22Rv1 (cell line): Measurements from ENCODE around the gene MRAP.
"Not testable (repeated sequence)": the region's sequence is repeated elsewhere in the genome, so short reads cannot be mapped to it uniquely, and the experiment has no call there.

Experiments used
- H3K27ac ChIP-seq: fragments of 450-650 bp; 2 replicates; pipeline ENCODE4 v1.5.1; 2017
- ZFX ChIP-seq: fragments of 450-650 bp; IDR thresholded peaks from 2 replicates; pipeline ENCODE4 v1.6.1; 2017; ENCODE audit warnings: antibody characterized with exemption, borderline replicate concordance
- TF ChIP-seq, protein P1 (sequence below): fragments of 450-650 bp; IDR thresholded peaks from 2 replicates; pipeline ENCODE4 v1.5.1; 2017; ENCODE audit warnings: mild to moderate bottlenecking

MRAP gene

DNA sequence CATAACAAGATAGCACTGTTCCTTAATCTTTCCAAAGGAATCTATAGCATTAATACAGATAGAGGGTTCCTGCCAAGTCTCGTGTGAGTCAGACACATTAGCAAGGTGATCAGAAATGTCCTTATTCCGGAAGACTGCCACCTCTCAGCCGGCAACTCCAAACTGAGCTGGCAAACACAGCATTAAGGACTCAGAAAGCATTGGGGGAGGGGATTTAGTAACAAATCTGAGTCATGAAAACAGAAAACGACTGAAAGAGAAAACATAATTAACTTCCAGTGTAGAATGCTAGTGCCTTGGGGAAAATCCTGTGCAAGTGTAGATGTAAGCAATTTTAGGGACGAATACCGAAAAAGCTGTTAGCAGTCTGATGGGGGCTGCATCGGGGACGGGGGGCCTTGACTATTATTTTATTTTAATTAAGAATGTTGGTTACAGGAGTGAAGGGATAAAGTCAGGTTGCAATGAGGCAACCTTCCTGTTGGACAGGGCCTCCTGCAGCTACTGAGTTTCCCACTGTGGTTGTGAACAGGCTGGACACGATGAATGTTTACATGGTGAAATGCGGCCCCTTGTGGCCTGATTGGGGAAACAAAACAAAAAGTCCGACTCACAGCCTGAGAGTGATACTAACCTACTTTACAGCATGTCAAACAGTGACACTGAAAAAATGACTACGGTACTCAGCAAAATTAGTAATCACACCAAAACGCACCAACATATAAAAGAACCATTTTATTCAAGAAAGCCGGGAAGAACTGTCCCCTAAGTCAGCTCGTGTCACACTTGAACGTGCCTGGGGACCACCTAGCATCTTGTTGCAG lies 40.5 kb upstream of the MRAP start:
- no peak overlapping the region for H3K27ac ChIP-seq
- TF ChIP-seq, protein P1, sequence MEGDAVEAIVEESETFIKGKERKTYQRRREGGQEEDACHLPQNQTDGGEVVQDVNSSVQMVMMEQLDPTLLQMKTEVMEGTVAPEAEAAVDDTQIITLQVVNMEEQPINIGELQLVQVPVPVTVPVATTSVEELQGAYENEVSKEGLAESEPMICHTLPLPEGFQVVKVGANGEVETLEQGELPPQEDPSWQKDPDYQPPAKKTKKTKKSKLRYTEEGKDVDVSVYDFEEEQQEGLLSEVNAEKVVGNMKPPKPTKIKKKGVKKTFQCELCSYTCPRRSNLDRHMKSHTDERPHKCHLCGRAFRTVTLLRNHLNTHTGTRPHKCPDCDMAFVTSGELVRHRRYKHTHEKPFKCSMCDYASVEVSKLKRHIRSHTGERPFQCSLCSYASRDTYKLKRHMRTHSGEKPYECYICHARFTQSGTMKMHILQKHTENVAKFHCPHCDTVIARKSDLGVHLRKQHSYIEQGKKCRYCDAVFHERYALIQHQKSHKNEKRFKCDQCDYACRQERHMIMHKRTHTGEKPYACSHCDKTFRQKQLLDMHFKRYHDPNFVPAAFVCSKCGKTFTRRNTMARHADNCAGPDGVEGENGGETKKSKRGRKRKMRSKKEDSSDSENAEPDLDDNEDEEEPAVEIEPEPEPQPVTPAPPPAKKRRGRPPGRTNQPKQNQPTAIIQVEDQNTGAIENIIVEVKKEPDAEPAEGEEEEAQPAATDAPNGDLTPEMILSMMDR = peak; percentile 82
- TF ChIP-seq ZFX = no peak

DNA sequence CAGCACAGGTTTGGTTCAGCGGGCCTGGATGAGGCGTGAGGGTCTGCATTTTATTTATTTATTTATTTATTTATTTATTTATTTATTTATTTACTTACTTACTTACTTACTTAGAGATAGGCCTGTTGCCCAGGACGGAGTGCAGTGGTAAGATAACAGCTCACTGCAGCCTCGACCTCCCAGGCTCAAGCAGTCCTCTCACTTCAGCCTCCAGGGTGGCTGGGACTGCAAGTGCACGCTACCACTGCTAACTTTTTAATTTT lies 39.9 kb upstream of the MRAP start:
- H3K27ac ChIP-seq = not testable (repeated sequence)

DNA sequence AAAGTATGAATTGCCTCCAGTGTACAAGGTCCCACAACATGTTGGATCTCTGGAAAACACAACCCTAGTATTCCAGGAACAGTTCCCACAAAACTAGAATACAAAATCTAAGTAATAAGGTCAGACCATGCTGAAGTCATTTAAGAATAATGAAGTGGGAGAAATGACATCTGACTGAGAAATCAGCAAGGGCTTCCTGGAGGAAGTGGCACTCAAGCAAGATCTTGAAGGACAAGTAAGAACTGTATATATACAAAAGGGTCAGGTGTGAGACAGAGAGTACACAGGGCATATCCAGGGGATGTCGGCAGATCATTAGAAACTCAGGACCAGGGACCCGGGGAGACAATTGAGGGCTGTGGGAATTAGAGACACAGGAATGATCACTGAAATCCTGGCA lies 38.5 kb upstream of the MRAP start:
- no peak overlapping the region for H3K27ac ChIP-seq
- TF ChIP-seq ZFX = no peak

DNA sequence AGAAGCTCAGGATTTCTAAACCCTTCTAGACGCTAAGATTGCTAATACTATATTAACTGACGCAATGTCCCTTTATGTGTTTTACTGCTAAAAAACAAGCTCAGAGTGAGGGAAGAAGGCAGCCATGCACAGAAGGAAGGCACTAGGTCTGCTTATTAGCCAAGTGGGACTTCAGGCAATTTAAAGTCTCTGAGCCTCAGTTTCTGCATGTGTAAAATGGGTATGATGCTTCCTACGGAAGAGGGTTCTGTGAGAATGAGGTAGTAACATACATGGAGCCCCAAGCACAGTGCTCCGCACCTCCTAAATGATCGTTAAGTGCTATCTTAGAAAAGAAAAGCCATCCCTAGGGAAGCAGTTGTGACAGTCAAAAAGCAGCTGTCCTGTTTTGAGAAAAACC lies 36.7 kb upstream of the MRAP start:
- TF ChIP-seq, protein P1 = no peak
- TF ChIP-seq ZFX = no peak
- no peak overlapping the region for H3K27ac ChIP-seq

DNA sequence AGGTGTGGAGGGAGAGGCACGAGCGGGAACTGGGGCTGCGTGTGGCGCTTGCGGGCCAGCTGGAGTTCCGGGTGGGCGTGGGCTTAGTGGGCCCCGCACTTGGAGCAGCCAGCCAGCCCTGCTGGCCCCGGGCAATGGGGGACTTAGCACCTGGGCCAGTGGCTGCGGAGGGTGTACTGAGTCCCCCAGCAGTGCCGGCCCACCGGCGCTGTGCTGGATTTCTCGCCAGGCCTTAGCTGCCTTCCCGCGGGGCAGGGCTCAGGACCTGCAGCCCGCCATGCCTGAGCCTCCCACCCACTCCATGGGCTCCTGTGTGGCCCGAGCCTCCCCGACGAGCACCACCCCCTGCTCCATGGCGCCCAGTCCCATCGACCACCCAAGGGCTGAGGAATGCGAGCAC lies 33.3 kb upstream of the MRAP start:
- not testable (repeated sequence) for H3K27ac ChIP-seq

DNA sequence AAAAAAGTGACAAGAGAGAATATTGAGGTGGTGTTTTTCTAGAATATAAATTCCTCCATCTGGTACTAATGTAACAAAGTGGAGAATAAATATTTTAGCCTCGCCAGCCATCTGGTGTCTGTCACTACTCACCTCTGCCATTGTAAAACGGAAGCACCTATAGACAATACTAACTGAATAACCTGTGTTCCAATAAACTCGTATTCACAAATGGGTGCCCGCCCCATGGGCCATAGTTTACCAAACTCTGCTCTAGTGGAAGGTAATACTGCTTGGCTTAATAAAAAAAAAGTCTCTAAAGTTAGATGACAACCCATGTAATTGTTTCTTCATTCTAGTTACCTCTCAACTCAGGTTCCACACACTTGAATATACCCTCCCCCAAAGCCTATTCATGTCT lies 27.9 kb upstream of the MRAP start:
- TF ChIP-seq ZFX = no peak
- TF ChIP-seq, protein P1 = no peak

DNA sequence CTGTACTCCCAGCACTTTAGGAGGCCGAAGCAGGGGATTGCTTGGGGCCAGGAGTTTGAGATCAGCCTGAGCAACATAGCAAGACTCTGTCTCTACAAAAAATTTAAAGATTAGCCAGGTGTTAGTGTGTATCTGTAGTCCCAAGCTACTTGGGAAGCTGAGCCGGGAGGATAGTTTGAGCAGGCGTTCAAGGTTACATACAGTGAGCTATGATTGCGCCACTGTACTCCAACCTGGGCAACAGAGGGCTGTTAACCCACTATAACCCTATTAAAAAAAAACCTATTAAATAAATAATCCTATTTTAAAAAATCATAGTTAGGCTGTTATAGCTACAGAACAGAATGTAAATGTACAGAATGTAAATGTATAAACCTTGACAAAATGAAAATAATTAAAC lies 22.0 kb upstream of the MRAP start:
- TF ChIP-seq, protein P1 = no peak
- no peak for TF ChIP-seq ZFX
- no peak overlapping the region for H3K27ac ChIP-seq

More for the DNA sequence above, 27.9 kb upstream of the MRAP start:
- no peak overlapping the region for H3K27ac ChIP-seq

DNA sequence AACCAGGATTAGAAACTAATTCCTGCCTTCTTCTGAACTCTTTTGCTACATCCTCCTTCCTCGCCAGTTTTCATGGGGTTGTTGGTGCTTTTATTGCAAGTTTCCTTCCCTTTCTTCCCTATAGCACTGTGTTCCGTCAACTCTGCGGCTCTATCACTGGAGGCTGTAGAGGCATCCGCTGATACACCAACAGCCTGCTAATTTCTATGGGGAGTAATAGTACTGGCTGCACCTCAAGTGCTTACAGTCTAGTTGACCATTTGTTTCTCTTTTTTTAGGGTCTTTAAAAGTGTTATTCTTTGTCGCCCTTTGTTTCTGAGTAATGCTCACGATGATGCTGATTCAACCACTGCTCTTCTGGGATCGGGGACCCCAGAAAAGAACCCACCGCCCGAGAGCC lies 20.6 kb upstream of the MRAP start:
- no peak for TF ChIP-seq ZFX
- TF ChIP-seq, protein P1 = no peak
- H3K27ac ChIP-seq = peak overlapping the region; percentile 71
